ENCODE measurements around the gene HLA-A. TPM values are rescaled to one million over a fixed set of nuclear protein-coding genes. Genes with fewer than 3 reads are reported as not detected.
"Not testable (repeated sequence)": the region's sequence is repeated elsewhere in the genome, so short reads cannot be mapped to it uniquely, and the experiment has no call there.

The HLA-A gene
- total and polyA plus RNA-seq, 7 donors = 279 to 2,938 (median 402) TPM

GRCh38 chr6:29976588-29977424 is 34.5 kb downstream of the HLA-A start:
- Histone ChIP-seq H3K4me3 (peak overlapping the region; percentile 26 to 58 (median 54)), H3K27ac (peak overlapping the region; percentile 89 to 97 (median 93)), H3K27me3 (no peaks in the 10 kb centered on the region), H3K36me3 (no peaks in the 10 kb centered on the region), H3K9me3 (no peaks in the 10 kb centered on the region), H3K4me1 (peaks cover 0 to 27% (median 24%) of the 10 kb centered on the region in 4 donors)
- peak; percentile 92 for DNase-seq
- intact Hi-C loops (cut with DNase I) = loop anchor here (1.0 to 10.0 kb wide), 4 partner anchors 35 to 88 kb away; partner anchors contain the start of genes HLA-A, POLR1H and PPP1R11
- TF ChIP-seq POLR2A (IDR thresholded peaks at IDR 0.05) (peak; percentile 59 to 62), POLR2AphosphoS5 (IDR thresholded peaks at IDR 0.05) (peak; percentile 75 to 92 (median 80)), EP300 (IDR thresholded peaks at IDR 0.05) (no peak)
- TF ChIP-seq, protein P1, sequence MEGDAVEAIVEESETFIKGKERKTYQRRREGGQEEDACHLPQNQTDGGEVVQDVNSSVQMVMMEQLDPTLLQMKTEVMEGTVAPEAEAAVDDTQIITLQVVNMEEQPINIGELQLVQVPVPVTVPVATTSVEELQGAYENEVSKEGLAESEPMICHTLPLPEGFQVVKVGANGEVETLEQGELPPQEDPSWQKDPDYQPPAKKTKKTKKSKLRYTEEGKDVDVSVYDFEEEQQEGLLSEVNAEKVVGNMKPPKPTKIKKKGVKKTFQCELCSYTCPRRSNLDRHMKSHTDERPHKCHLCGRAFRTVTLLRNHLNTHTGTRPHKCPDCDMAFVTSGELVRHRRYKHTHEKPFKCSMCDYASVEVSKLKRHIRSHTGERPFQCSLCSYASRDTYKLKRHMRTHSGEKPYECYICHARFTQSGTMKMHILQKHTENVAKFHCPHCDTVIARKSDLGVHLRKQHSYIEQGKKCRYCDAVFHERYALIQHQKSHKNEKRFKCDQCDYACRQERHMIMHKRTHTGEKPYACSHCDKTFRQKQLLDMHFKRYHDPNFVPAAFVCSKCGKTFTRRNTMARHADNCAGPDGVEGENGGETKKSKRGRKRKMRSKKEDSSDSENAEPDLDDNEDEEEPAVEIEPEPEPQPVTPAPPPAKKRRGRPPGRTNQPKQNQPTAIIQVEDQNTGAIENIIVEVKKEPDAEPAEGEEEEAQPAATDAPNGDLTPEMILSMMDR (IDR thresholded peaks at IDR 0.05) = peak in 3 of 4 experiments; percentile 16 to 34 (median 18)
- WGBS, 2 donors = 1 to 2% methylated on average over 66 of the region's 66 CpGs

- peaks cover 0 to 27% (median 24%) of the 10 kb centered on the region in 4 donors for H3K4me1 ChIP-seq
- no peaks in the 10 kb centered on the region for H3K9me3 ChIP-seq
- TF ChIP-seq POLR2A (IDR thresholded peaks at IDR 0.05) = no peak
- no peak for TF ChIP-seq EP300 (IDR thresholded peaks at IDR 0.05)
- no peak for TF ChIP-seq POLR2AphosphoS5 (IDR thresholded peaks at IDR 0.05)
- TF ChIP-seq, protein P1 (IDR thresholded peaks at IDR 0.05) = no peak
- peak overlapping the region; percentile 89 to 97 (median 93) for H3K27ac ChIP-seq
- intact Hi-C loops (cut with DNase I) = loop anchor here (2.0 to 10.0 kb wide), 3 partner anchors 50 to 89 kb away; partner anchors contain the start of genes POLR1H and PPP1R11
- peak overlapping the region; percentile 26 to 58 (median 54) for H3K4me3 ChIP-seq
- no peaks in the 10 kb centered on the region for H3K27me3 ChIP-seq
- H3K36me3 ChIP-seq = no peaks in the 10 kb centered on the region
- 52 to 66% methylated on average over 4 of the region's 4 CpGs for WGBS, 2 donors
- no peak for DNase-seq
Observed at GRCh38 chr6:29977425-29977727, 35.0 kb downstream of the HLA-A start.

DNA sequence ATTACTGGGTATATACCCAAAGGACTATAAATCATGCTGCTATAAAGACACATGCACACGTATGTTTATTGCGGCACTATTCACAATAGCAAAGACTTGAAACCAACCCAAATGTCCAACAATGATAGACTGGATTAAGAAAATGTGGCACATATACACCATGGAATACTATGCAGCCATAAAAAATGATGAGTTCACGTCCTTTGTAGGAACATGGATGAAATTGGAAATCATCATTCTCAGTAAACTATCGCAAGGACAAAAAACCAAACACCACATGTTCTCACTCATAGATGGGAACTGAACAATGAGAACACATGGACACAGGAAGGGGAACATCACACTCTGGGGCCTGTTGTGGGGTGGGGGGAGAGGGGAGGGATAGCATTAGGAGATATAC is 37.7 kb downstream of the HLA-A start:
- H3K9me3 ChIP-seq; DNase-seq; intact Hi-C loops (cut with DNase I); H3K36me3 ChIP-seq; H3K4me3 ChIP-seq; H3K27ac ChIP-seq; H3K27me3 ChIP-seq: not testable (repeated sequence)
- peaks cover 0 to 21% (median 17%) of the 10 kb centered on the region in 4 donors for H3K4me1 ChIP-seq
- WGBS, 2 donors = 58 to 90% methylated on average over 2 of the region's 4 CpGs

DNA sequence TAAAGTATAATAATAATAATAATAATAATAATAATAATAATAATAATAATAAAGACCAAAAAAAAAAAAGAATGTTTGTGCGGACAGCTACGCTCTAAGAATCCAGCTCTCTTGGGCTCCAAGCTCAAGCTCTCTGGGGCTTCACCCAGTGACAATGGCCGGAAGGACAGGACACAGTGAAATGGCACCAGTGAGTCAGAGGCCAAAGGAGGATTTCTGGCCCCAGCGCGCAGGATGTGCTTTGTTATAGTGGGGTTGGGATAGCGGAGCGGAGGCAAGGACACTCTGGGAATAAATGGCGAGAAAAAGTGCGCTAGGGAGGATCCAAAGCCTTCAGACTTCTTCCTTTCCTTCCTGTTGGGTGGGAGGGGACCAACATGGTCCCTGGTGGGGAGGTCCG is 38.2 kb downstream of the HLA-A start:
- TF ChIP-seq, protein P1 (IDR thresholded peaks at IDR 0.05) = no peak
- no peak for TF ChIP-seq POLR2AphosphoS5 (IDR thresholded peaks at IDR 0.05)
- TF ChIP-seq POLR2A (IDR thresholded peaks at IDR 0.05) = no peak
- TF ChIP-seq EP300 (IDR thresholded peaks at IDR 0.05) = no peak
- no peaks in the 10 kb centered on the region for H3K27me3 ChIP-seq
- H3K9me3 ChIP-seq = no peaks in the 10 kb centered on the region
- WGBS, 2 donors = 90 to 91% methylated on average over 10 of the region's 10 CpGs
- no peaks in the 10 kb centered on the region for H3K36me3 ChIP-seq
- no peak overlapping the region for H3K27ac ChIP-seq
- peaks cover 0 to 16% (median 12%) of the 10 kb centered on the region in 4 donors for H3K4me1 ChIP-seq
- DNase-seq = no peak
- H3K4me3 ChIP-seq = no peak overlapping the region
- intact Hi-C loops (cut with DNase I) = no loop called here

DNA sequence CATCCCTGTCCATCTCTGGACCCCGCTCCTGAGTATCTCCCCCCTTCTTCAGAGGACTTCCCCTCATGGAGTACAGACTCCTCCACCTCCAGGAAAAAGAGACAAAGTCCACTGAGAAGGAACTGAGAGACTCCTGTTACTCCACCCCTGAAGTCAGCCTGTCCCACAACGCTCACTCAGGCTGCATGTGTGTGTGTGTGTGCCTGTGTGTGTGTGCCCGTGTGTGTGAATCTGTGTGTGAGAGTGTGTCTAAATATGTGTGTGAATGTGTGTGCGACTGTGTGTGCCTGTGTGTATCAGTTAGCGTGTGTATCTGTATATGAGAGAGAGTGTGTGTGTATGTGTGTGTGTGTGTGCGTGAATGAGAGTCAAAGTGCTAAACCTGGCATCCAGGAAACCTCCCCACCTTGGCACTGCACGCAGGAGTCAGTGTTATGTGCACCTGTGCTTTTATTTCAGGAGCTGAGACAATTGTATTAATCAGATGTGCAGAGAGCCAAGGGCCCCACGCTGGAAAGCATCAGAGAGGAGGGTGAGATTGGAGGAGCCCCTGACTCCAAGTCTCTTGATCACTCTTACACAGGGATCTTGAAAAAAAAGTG is 39.0 kb downstream of the HLA-A start:
- DNase-seq = no peak
- Histone ChIP-seq H3K27me3 (no peaks in the 10 kb centered on the region), H3K4me1 (peaks cover 0 to 8% (median 6%) of the 10 kb centered on the region in 4 donors), H3K9me3 (no peaks in the 10 kb centered on the region), H3K36me3 (no peaks in the 10 kb centered on the region), H3K27ac (no peak overlapping the region), H3K4me3 (no peak overlapping the region)
- intact Hi-C loops (cut with DNase I) = no loop called here
- WGBS, 2 donors = 22 to 63% methylated on average over 8 of the region's 8 CpGs
- TF ChIP-seq POLR2A (IDR thresholded peaks at IDR 0.05) (no peak), POLR2AphosphoS5 (IDR thresholded peaks at IDR 0.05) (no peak), EP300 (IDR thresholded peaks at IDR 0.05) (no peak)
- TF ChIP-seq, protein P1 (IDR thresholded peaks at IDR 0.05) = no peak

Data from sigmoid colon (tissue), 7 donors.